DND-41 (cell line): ENCODE results near the gene PGBD1.

ENCODE experiments used
- ATAC-seq: fragments of 200-7000 bp; cut with Tn5 transposase; 3 replicates; pipeline ENCODE4 v1.9.1; 2021; ENCODE audit warnings: low read depth; ENCODE audit not compliant: insufficient read depth
- DNase-seq: peaks from one replicate; pipeline ENCODE4 v3.0.0-alpha.2; 2020
- H2AFZ ChIP-seq: 2 replicates; pipeline ENCODE4 v1.6.0; 2012; ENCODE audit warnings: low read depth, low read length
- H3K27ac ChIP-seq: 2 replicates; pipeline ENCODE4 v1.5.1; 2012; ENCODE audit warnings: low read length, inconsistent platforms
- H3K27me3 ChIP-seq: fragments of 200-600 bp; sonication (generic); 2 replicates; pipeline ENCODE4 v1.6.0; 2012; ENCODE audit warnings: low read length, mild to moderate bottlenecking, inconsistent platforms; ENCODE audit not compliant: insufficient read depth, poor library complexity
- H3K36me3 ChIP-seq: 2 replicates; pipeline ENCODE4 v1.5.1; 2012; ENCODE audit warnings: low read length, inconsistent platforms; ENCODE audit not compliant: insufficient read depth
- H3K4me1 ChIP-seq: 2 replicates; pipeline ENCODE4 v1.5.1; 2012; ENCODE audit warnings: mild to moderate bottlenecking, low read length; ENCODE audit not compliant: insufficient read depth
- H3K4me2 ChIP-seq: 2 replicates; pipeline ENCODE4 v1.6.0; 2012; ENCODE audit warnings: mild to moderate bottlenecking, moderate library complexity, low read length, inconsistent platforms; ENCODE audit not compliant: insufficient read depth
- H3K4me3 ChIP-seq, 2 experiments: fragments of 200-600 bp in 1 of 2; shearing (Covaris generic) in 1 of 2; 2 replicates each; pipeline ENCODE4 v1.5.1; 2012 to 2016; ENCODE audit warnings: inconsistent platforms in 2 of 2, low read length in 2 of 2, mild to moderate bottlenecking in 2 of 2, low read depth in 1 of 2, moderate library complexity in 1 of 2
- H3K79me2 ChIP-seq: 2 replicates; pipeline ENCODE4 v1.6.0; 2012; ENCODE audit warnings: low read length, inconsistent platforms; ENCODE audit not compliant: insufficient read depth
- H3K9ac ChIP-seq: 2 replicates; pipeline ENCODE4 v1.6.0; 2012; ENCODE audit warnings: low read depth, mild to moderate bottlenecking, inconsistent platforms, low read length, moderate library complexity
- H3K9me3 ChIP-seq: 2 replicates; pipeline ENCODE4 v1.5.1; 2012; ENCODE audit warnings: low read length, moderate library complexity, mild to moderate bottlenecking, inconsistent platforms; ENCODE audit not compliant: insufficient read depth, severe bottlenecking
- H4K20me1 ChIP-seq: 2 replicates; pipeline ENCODE4 v1.6.0; 2012; ENCODE audit warnings: low read length; ENCODE audit not compliant: insufficient read depth
- EZH2 ChIP-seq: IDR thresholded peaks from 3 replicates; pipeline ENCODE4 v1.6.1; 2012; ENCODE audit warnings: borderline replicate concordance, low read depth, mild to moderate bottlenecking, moderate library complexity, low read length, inconsistent platforms; ENCODE audit not compliant: severe bottlenecking
- TF ChIP-seq, protein P1 (sequence below): IDR thresholded peaks from 2 replicates; pipeline ENCODE4 v1.5.1; 2012; ENCODE audit warnings: borderline replicate concordance, low read length, moderate library complexity, mild to moderate bottlenecking; ENCODE audit not compliant: poor library complexity, severe bottlenecking; ENCODE audit errors: extremely low read depth

PGBD1 gene

DNA sequence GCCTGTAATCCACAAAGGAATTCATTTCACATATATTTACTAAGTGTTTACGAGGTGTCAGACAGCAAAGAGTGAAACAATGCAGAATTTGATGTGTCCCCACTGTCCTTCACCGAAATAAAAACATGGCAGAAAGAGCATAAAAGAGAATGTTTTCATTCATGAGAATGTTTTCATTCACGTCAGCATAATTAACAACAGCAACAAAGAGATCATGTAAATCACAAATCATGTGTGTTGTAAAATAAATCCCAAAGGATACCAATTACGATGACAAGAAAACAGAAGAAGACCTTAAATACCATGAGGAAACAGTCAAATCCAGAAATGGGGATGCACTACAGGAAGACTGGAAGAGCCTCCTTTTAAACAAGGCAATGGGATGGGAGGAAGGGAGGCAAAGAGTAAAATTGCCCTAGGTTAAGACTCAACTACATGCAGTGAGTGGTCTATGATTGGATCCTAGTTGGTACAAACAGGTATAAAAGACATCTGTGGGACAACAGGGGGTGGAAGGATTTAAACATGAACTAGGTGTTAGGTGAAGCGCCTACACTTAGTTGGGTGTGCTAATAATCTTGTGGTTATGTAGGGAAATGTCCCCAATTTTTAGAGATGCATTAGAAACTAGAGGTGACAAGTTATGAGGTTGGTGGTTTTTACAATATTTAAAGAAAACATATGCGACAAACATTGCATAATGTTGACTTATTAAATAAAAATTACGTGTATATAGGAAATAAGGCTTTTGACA lies 53.1 kb downstream of the PGBD1 start:
- Histone ChIP-seq H3K4me1 (peaks cover 27% of the 10 kb centered on the region), H3K9ac (peak overlapping the region; percentile 88), H2AFZ (peak overlapping the region; percentile 89; the same call in 1 of the 2 replicates), H3K4me2 (peak overlapping the region; percentile 68), H3K9me3 (no peaks in the 10 kb centered on the region), H3K27ac (peak overlapping the region; percentile 90; the same call in 1 of the 2 replicates), H3K36me3 (no peaks in the 10 kb centered on the region), H3K27me3 (no peaks in the 10 kb centered on the region), H3K4me3 (peak overlapping the region in 1 of 2 experiments; percentile 79; a peak in 1 of 4 replicates), H4K20me1 (no peaks in the 10 kb centered on the region), H3K79me2 (no peaks in the 10 kb centered on the region)
- ATAC-seq (no peak), DNase-seq (no peak)
- TF ChIP-seq EZH2, result no peak
- TF ChIP-seq, protein P1, sequence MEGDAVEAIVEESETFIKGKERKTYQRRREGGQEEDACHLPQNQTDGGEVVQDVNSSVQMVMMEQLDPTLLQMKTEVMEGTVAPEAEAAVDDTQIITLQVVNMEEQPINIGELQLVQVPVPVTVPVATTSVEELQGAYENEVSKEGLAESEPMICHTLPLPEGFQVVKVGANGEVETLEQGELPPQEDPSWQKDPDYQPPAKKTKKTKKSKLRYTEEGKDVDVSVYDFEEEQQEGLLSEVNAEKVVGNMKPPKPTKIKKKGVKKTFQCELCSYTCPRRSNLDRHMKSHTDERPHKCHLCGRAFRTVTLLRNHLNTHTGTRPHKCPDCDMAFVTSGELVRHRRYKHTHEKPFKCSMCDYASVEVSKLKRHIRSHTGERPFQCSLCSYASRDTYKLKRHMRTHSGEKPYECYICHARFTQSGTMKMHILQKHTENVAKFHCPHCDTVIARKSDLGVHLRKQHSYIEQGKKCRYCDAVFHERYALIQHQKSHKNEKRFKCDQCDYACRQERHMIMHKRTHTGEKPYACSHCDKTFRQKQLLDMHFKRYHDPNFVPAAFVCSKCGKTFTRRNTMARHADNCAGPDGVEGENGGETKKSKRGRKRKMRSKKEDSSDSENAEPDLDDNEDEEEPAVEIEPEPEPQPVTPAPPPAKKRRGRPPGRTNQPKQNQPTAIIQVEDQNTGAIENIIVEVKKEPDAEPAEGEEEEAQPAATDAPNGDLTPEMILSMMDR, result no peak

DNA sequence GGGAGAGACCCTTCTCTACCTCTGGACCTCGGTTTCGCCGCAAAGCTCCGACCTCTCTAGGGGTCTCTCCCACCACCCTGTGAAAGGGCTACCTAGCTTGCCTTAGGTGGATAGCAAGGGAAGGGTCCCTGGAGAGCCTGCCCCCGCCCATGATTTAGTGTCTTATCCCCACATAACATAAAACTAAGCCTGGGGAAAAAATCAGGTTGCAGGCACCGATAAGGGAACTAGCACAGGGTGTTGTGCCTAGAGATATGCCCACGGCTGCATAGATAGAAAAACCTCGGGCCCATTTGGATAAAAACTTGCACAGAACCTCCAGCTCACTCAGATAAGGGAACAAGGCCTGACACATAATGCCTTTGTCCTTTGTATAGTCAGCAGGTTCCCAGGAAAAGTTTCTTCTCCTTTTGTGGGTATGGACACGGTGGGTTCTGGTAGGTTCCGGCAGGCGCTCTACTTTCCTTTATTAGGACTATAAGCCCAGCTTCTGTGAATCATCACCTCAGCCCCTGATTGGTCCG lies 53.7 kb downstream of the PGBD1 start:
- Histone ChIP-seq H3K9ac (peak overlapping the region; percentile 88), H3K27me3 (no peaks in the 10 kb centered on the region), H3K4me3 (peak overlapping the region in 1 of 2 experiments; percentile 79; a peak in 3 of 4 replicates), H3K27ac (peak overlapping the region; percentile 90), H3K36me3 (no peaks in the 10 kb centered on the region), H3K79me2 (no peaks in the 10 kb centered on the region), H4K20me1 (no peaks in the 10 kb centered on the region), H3K4me1 (peaks cover 28% of the 10 kb centered on the region), H3K4me2 (peak overlapping the region; percentile 68), H2AFZ (peak overlapping the region; percentile 89), H3K9me3 (peaks cover 4% of the 10 kb centered on the region)
- TF ChIP-seq, protein P1, result no peak
- TF ChIP-seq EZH2, result no peak
- DNase-seq (no peak), ATAC-seq (no peak)

DNA sequence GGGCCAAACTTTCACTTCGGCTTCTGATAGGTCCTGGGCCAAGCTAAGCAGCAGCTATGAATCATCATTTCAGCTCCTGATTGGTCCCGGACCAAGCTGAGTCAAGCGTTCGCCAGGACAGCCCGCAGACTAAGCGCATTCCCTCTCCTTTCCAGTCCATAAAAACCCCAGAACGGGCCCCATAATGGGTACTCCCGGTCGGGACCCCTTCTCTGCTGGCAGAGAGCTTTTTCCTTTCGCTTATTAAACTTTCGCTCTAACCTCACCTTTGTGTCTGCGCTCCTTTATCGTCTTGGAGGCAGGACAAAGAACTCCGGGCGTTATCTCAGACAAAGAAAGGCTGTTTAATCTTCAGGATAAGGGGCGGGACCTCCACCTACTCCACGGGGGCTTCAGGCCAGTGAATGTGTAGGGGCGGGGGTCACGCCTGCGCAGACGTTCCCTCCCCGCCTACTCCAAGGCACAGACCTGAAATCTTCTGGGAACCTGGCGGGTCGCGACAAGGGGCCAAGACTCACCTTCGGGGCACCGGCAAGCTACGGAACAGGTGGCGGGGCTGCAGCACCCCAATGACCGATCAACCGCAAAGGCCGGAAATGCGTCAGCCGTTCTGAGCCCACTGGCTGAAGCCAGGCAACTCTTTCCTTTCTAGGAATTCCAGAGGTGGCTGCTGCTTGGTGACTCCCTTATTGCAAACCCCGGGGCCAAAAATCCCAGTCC lies 54.4 kb downstream of the PGBD1 start, which contains the start of gene ZSCAN31:
Gene ZSCAN31, minus strand, starts transcription at position 585 of the 720 bp plus-strand sequence. CDS start 6,465 bp downstream, outside the sequence.
- peak; percentile 85 for DNase-seq
- no peaks in the 10 kb centered on the region for H3K36me3 ChIP-seq
- no peaks in the 10 kb centered on the region for H3K79me2 ChIP-seq
- peaks cover 7% of the 10 kb centered on the region for H3K9me3 ChIP-seq
- H3K4me1 ChIP-seq, result peaks cover 34% of the 10 kb centered on the region
- H3K4me3 ChIP-seq, result peak within 1 kb of the TSS; percentile 59 to 79
- H4K20me1 ChIP-seq, result no peaks in the 10 kb centered on the region
- H3K27me3 ChIP-seq, result no peaks in the 10 kb centered on the region
- TF ChIP-seq, protein P1, result no peak
- TF ChIP-seq EZH2, result no peak
- H3K9ac ChIP-seq, result peak within 1 kb of the TSS; percentile 88
- peak; percentile 91 for ATAC-seq
- peak within 1 kb of the TSS; percentile 68 for H3K4me2 ChIP-seq
- H3K27ac ChIP-seq, result peak within 1 kb of the TSS; percentile 90
- peak within 1 kb of the TSS; percentile 89 for H2AFZ ChIP-seq
